LNCaP clone FGC (cell line): ENCODE results near the gene RDH12.

Experiments used
- DNase-seq: peaks from one replicate; pipeline ENCODE4 v3.0.0-alpha.2; 2011; ENCODE audit warnings: low read depth
- H3K4me3 ChIP-seq: 2 replicates; pipeline ENCODE4 v1.5.1; 2011; ENCODE audit warnings: mild to moderate bottlenecking, low read depth, low read length, control low read depth
- CTCF ChIP-seq: IDR thresholded peaks from 2 replicates; pipeline ENCODE4 v1.5.1; 2012; ENCODE audit warnings: mild to moderate bottlenecking; ENCODE audit not compliant: control insufficient read depth, insufficient read depth; ENCODE audit errors: extremely low read depth

RDH12 gene

GRCh38 chr14:67734675-67735074 lies 33.0 kb downstream of the RDH12 start:
- H3K4me3 ChIP-seq, result no peak overlapping the region
- no peak for TF ChIP-seq CTCF
- DNase-seq, result no peak

GRCh38 chr14:67735336-67736147 lies 33.9 kb downstream of the RDH12 start:
- no peak for DNase-seq
- TF ChIP-seq CTCF, result no peak
- no peak overlapping the region for H3K4me3 ChIP-seq

GRCh38 chr14:67736771-67737170 lies 35.1 kb downstream of the RDH12 start:
- DNase-seq, result no peak
- no peak for TF ChIP-seq CTCF
- no peak overlapping the region for H3K4me3 ChIP-seq

DNA sequence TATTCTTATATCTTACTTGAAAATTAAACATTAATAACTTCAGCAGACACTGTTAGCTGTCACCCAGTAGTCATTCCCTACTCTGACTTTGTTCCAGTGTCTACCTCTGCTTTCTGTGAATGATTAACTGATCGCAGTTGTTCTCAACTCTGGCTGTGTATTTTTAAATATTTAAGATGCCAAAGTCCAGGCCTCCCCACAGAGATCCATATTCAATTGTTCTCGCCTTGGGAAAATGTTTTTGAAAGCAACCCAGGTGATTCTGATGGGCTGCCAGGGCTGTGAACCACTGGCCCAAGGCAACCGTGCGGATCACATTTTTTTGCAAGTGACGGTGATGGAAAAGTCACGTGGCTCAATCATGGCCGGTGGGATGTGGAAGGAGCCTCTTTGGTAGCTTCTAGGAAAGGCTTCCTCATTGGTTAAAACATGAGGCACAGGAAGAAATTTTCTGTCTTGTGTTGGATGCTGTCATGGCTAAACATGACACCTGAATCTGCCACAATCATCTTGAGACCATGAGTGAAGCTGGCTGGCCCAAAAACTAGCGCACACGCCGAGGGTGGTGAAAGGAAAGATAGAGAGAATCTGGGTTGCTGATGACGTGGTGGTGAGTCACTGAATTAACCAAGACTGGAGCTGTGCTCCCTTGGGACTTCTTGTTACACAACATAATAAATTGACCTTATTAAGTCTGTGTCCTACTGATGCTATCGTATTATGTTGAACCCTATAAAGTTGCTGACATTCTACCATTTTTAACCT lies 37.2 kb downstream of the RDH12 start:
- no peak overlapping the region for H3K4me3 ChIP-seq
- no peak for TF ChIP-seq CTCF
- no peak for DNase-seq

- no peak for TF ChIP-seq CTCF
- DNase-seq, result no peak
- H3K4me3 ChIP-seq, result no peak overlapping the region
These were observed 42.4 kb downstream of the RDH12 start for GRCh38 chr14:67744046-67744445.

DNA sequence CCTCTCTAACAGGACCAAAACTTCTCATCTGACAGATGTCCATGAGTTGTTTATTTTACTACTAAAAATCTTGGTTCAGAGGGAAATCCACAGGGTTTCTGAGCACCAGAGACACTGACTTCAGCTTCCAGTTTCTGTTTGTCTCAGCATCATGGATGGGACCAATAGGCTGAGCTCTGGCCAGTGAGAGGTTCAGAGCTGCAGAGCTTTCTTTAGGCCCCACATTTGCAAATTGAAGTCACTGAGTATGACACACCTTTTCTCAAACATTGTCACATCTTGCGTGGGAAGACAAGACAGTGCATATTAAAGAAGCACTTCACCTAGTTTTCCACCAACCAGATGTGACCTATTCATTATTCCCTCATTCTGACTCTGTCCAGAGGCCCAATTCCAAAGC lies 45.2 kb downstream of the RDH12 start:
- no peak overlapping the region for H3K4me3 ChIP-seq
- DNase-seq, result no peak
- no peak for TF ChIP-seq CTCF

DNA sequence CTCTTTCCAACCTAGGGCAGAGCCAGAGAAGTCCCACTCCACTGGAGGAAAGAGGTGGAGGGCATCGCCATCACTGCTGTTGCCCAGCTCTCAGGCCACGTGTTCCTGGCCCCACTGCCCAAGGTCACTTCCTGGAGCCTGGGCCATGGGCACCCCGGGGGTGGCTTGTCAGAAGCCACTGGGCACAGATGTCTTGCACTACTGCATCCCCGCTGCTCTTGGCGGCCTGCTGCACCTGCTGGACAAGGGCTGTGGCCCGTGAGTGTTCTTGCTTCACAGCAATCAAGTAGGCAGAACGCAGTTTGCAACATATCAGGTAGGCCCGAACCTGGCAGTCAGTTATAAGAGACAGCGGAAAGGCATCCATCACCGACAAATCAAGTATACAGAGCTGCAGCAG lies 46.6 kb downstream of the RDH12 start:
- TF ChIP-seq CTCF, result no peak
- H3K4me3 ChIP-seq, result no peak overlapping the region
- no peak for DNase-seq
